Naive thymus-derived CD8-positive, alpha-beta T cell (primary cell): Measurements from ENCODE around the gene KCTD11. TPM values are rescaled to one million over a fixed set of nuclear protein-coding genes. Genes with fewer than 3 reads are reported as not detected.
A peak's percentile ranks its signal among the peaks of the same experiment; 100 is the strongest.
"Not testable (repeated sequence)": the region's sequence is repeated elsewhere in the genome, so short reads cannot be mapped to it uniquely, and the experiment has no call there.

Experiments used
- ATAC-seq, 2 donors: fragments of 150-1000 bp; cut with Tn5 transposase in 1 of 2; sonication (Bioruptor Pico), chemical (Tn5 transposase) in 1 of 2; 1 replicate in 1 of 2; 2 replicates in 1 of 2; pipeline ENCODE4 v1.10.0; 2021; ENCODE audit warnings: mild to moderate bottlenecking in 2 of 2, moderate library complexity in 2 of 2
- POLR2A ChIA-PET: fragments of 350-600 bp; sonication (Branson Sonifier 250); formaldehyde crosslinking; loops from one replicate; lab custom pipeline; 2021; ENCODE audit warnings: antibody characterized with exemption; lab: Charles Lee
- DNase-seq, 10 donors: peaks; one replicate each; pipeline versions ENCODE4 v3.0.0 to v3.0.0-alpha.2; 2020 to 2022
- H3K27ac Mint-ChIP-seq, 10 donors: one replicate each; pipeline ENCODE4 v1.8.0; 2020 to 2022; ENCODE audit warnings: mild to moderate bottlenecking in 10 of 10, mixed read lengths in 10 of 10, moderate library complexity in 4 of 10, inconsistent platforms in 1 of 10
- H3K27me3 Mint-ChIP-seq, 5 donors: one replicate each; pipeline ENCODE4 v1.8.0; 2021 to 2022; ENCODE audit warnings: mixed read lengths in 5 of 5
- H3K36me3 Mint-ChIP-seq, 3 donors: one replicate each; pipeline ENCODE4 v1.8.0; 2020 to 2022; ENCODE audit warnings: mixed read lengths in 3 of 3, mild to moderate bottlenecking in 2 of 3, inconsistent platforms in 1 of 3
- H3K4me1 Mint-ChIP-seq, 4 donors: one replicate each; pipeline ENCODE4 v1.8.0; 2021 to 2022; ENCODE audit warnings: mixed read lengths in 4 of 4
- H3K4me3 Mint-ChIP-seq, 10 donors: one replicate each; pipeline ENCODE4 v1.8.0; 2020 to 2022; ENCODE audit warnings: mild to moderate bottlenecking in 10 of 10, mixed read lengths in 10 of 10, moderate library complexity in 6 of 10, inconsistent platforms in 1 of 10
- H3K9me3 Mint-ChIP-seq, 9 donors: one replicate each; pipeline ENCODE4 v1.8.0; 2020 to 2022; ENCODE audit warnings: mixed read lengths in 9 of 9, mild to moderate bottlenecking in 3 of 9, inconsistent platforms in 1 of 9, moderate library complexity in 1 of 9
- polyA plus RNA-seq, 3 donors: library from polyadenylated mRNA; unstranded; fragments of 300-500 nt; fragmentation: Illumina TruSeq; gene quantifications; one replicate each; pipeline ENCODE4 v1.2.3, GENCODE V29; 2021
- total RNA-seq, 8 experiments: library from RNA in 2 of 8; stranded (reverse) in 2 of 8; gene quantifications; one replicate each; pipeline ENCODE4 v1.2.3 and lab custom pipeline; 2021 to 2026

KCTD11 gene
- total and polyA plus RNA-seq, 5 experiments from 2014 or later: 1.2 to 5.0 (median 1.6) TPM

DNA sequence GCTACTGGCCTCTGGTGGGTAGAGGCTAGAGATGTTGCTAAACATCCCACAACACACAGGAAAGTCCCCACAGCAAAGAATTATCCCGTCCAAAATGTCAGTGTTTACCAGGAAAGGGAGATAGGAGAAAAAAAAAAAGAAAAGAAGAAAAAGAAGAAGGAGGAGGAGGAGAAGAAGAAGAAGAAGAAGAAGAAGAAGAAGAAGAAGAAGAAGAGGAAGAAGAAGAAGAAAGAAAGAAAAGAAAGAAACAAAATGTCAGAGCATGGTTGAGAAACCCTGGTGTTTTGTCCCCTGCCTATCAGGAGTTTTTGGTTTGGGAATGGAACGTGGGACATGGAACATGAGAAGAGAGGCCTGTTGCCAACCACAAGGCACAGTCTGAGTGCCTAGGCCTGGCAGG is 5.4 kb downstream of the KCTD11 start:
- POLR2A ChIA-PET: interaction anchor here (0.7 kb wide), 1 partner anchor 113 kb away, joined by 4 read pairs; no protein-coding TSS in a partner anchor

DNA sequence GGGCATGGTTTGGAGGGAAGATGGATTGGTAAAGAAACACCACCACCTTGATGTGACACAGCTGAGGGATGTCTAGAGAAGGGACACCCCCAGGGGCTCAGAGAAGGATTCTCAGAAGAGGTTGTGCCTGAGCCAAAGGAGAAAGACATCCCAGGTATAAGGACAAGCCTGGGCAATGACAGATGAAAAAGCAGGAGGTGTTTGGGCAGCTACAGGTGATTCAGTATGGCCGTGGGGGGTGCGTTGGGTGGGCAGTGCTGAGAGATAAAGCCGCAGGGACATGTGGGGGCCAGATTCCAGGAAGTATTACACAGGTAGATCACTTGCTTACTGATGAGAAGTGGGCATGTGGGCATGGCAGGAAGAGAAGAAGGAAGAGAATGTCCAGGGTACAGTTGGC is 9.9 kb downstream of the KCTD11 start:
- no peaks in the 10 kb centered on the region for H3K9me3 Mint-ChIP-seq
- H3K4me3 Mint-ChIP-seq: no peak overlapping the region
- no peaks in the 10 kb centered on the region for H3K36me3 Mint-ChIP-seq
- ATAC-seq (no peak), DNase-seq (no peak)
- H3K4me1 Mint-ChIP-seq: peaks cover 0 to 2% (median 0%) of the 10 kb centered on the region in 4 donors
- peaks cover 0 to 7% (median 0%) of the 10 kb centered on the region in 5 donors for H3K27me3 Mint-ChIP-seq
- peak overlapping the region in 1 of 10 donors; percentile 73 for H3K27ac Mint-ChIP-seq
- POLR2A ChIA-PET: interaction anchor here (0.7 to 1.6 kb wide), 5 partner anchors 22 to 118 kb away, joined by 3 to 8 read pairs (median 4); partner anchors contain the start of genes CHRNB1 and ZBTB4

More for the DNA sequence above, 5.4 kb downstream of the KCTD11 start:
- Mint-ChIP-seq H3K9me3 (no peaks in the 10 kb centered on the region), H3K4me1 (peaks cover 13 to 35% (median 30%) of the 10 kb centered on the region in 4 donors), H3K27ac (peak overlapping the region in 1 of 10 donors; percentile 50), H3K27me3 (peaks cover 0 to 7% (median 0%) of the 10 kb centered on the region in 5 donors), H3K36me3 (peaks cover 0 to 4% (median 0%) of the 10 kb centered on the region in 3 donors), H3K4me3 (no peak overlapping the region)
- DNase-seq (no peak), ATAC-seq (no peak)

DNA sequence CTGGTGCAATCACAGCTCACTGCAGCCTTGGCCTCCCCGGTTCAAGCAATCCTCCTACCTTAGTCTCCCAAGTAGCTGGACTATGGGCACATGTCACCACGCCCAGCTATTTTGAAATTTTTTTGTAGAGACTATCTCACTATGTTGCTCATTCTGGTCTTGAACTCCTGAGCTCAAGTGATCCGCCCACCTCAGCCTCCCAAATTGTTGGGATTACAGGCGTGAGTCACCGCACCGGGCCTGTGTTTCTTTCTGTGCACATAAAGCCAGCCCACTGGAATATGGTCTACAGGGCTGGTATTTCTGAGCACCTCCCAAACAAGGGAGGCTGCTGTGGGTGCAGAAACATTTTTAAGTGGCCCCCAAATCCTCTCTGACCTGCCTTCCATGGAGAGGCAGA is 11.3 kb downstream of the KCTD11 start:
- H3K4me1 Mint-ChIP-seq: no peaks in the 10 kb centered on the region
- POLR2A ChIA-PET: no interaction called here
- peaks cover 0 to 7% (median 0%) of the 10 kb centered on the region in 5 donors for H3K27me3 Mint-ChIP-seq
- DNase-seq (no peak), ATAC-seq (no peak)
- no peak overlapping the region for H3K27ac Mint-ChIP-seq
- H3K9me3 Mint-ChIP-seq: no peaks in the 10 kb centered on the region
- no peaks in the 10 kb centered on the region for H3K36me3 Mint-ChIP-seq
- H3K4me3 Mint-ChIP-seq: no peak overlapping the region

GRCh38 chr17:7365963-7366362 is 14.0 kb downstream of the KCTD11 start:
- H3K27ac Mint-ChIP-seq, ATAC-seq, H3K27me3 Mint-ChIP-seq, H3K4me3 Mint-ChIP-seq, H3K9me3 Mint-ChIP-seq, H3K36me3 Mint-ChIP-seq, H3K4me1 Mint-ChIP-seq, DNase-seq, POLR2A ChIA-PET: not testable (repeated sequence)

GRCh38 chr17:7367083-7367482 is 15.1 kb downstream of the KCTD11 start:
- no peak overlapping the region for H3K27ac Mint-ChIP-seq
- no peaks in the 10 kb centered on the region for H3K4me1 Mint-ChIP-seq
- DNase-seq: no peak
- POLR2A ChIA-PET: no interaction called here
- no peak overlapping the region for H3K4me3 Mint-ChIP-seq
- no peaks in the 10 kb centered on the region for H3K36me3 Mint-ChIP-seq
- peaks cover 0 to under 1% (median 0%) of the 10 kb centered on the region in 5 donors for H3K27me3 Mint-ChIP-seq
- H3K9me3 Mint-ChIP-seq: no peaks in the 10 kb centered on the region
- no peak for ATAC-seq

DNA sequence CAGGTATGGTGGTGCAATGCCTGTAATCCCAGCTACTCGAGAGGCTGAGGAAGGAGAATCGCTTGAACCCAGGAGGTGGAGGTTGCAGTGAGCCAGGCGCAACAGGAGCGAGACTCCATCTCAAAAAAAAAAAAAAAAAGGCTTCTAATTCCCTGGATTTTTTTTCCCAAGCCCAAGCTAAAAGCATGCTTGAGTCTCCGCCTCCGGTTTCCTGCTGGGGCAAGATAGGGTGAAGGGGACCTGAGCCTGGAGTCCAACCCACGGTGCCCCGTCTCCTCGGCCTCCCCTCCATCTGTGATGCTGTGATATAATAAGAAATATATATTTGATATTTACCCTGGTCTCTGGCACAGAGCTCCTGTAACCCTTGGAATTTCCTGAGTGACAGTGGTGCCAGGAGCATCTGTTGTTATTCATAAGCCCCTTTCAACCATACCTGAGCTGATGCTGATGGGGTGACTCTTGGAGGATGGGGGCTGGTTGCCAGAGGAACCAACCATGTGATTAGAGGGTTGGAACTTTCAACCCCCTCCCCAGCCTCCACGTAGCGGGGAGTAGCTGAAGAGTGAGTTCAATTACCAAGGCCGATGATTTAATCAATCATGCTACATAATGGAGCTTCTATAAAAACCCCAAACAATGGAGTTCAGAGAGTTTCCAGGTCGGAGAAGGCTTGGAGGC is 16.1 kb downstream of the KCTD11 start:
- no peaks in the 10 kb centered on the region for H3K27me3 Mint-ChIP-seq
- ATAC-seq (no peak), DNase-seq (no peak)
- H3K27ac Mint-ChIP-seq: no peak overlapping the region
- H3K36me3 Mint-ChIP-seq: no peaks in the 10 kb centered on the region
- H3K4me3 Mint-ChIP-seq: no peak overlapping the region
- POLR2A ChIA-PET: no interaction called here
- no peaks in the 10 kb centered on the region for H3K4me1 Mint-ChIP-seq
- H3K9me3 Mint-ChIP-seq: no peaks in the 10 kb centered on the region

DNA sequence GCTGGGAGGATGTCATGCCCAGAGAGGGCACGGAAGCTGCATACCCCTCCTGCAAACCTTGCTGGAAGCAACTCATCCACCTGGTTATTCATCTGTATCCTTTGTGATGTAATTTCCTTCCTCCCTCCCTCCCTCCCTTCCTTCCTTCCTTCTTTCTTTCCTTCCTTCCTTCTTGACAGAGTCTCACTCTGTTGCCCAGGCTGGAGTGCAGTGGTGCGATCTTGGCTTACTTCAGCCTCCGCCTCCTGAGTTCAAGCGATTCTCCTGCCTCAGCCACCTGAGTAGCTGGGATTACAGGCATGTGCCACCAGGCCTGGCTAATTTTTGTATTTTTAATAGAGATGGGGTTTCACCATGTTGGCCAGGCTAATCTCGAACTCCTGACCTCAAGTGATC is 16.6 kb downstream of the KCTD11 start:
- DNase-seq, H3K36me3 Mint-ChIP-seq, H3K4me1 Mint-ChIP-seq, ATAC-seq, H3K4me3 Mint-ChIP-seq, H3K9me3 Mint-ChIP-seq, H3K27me3 Mint-ChIP-seq: not testable (repeated sequence)
- POLR2A ChIA-PET: interaction anchor here (1.1 kb wide), 1 partner anchor 16 kb away, joined by 3 read pairs; no protein-coding TSS in a partner anchor
- H3K27ac Mint-ChIP-seq: peak overlapping the region in 1 of 10 donors; percentile 51

GRCh38 chr17:7369825-7370224 is 17.9 kb downstream of the KCTD11 start:
- no peaks in the 10 kb centered on the region for H3K36me3 Mint-ChIP-seq
- POLR2A ChIA-PET: interaction anchor here (1.1 kb wide), 1 partner anchor 15 kb away, joined by 3 read pairs; no protein-coding TSS in a partner anchor
- peak overlapping the region in 1 of 10 donors; percentile 25 for H3K27ac Mint-ChIP-seq
- no peak for ATAC-seq
- H3K9me3 Mint-ChIP-seq: no peaks in the 10 kb centered on the region
- no peaks in the 10 kb centered on the region for H3K4me1 Mint-ChIP-seq
- H3K4me3 Mint-ChIP-seq: no peak overlapping the region
- DNase-seq: no peak
- peaks cover 0 to 3% (median 0%) of the 10 kb centered on the region in 5 donors for H3K27me3 Mint-ChIP-seq

DNA sequence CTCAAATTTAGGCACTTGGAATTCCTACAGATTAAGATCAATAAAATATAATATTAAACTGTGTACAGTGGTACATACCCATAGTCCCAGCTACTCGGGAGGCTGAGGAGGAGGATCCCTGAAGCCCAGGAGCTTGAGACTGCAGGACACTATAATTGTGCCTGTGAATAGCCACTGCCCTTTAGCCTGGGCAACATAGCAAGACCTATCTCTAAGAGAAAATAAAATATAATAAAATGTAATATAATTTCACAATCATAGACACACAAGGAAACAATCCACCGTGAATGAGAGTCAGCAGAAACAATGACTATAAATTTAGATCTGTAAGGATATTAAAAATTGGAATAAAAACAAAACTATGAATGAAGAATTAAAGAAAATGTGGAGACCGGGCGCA is 18.9 kb downstream of the KCTD11 start:
- Mint-ChIP-seq H3K27me3 (peaks cover 0 to 3% (median 0%) of the 10 kb centered on the region in 5 donors), H3K4me3 (no peak overlapping the region), H3K4me1 (no peaks in the 10 kb centered on the region), H3K9me3 (no peaks in the 10 kb centered on the region), H3K36me3 (no peaks in the 10 kb centered on the region), H3K27ac (peak overlapping the region in 1 of 10 donors; percentile 38)
- DNase-seq: no peak
- POLR2A ChIA-PET: interaction anchor here (0.6 kb wide), 1 partner anchor 82 kb away, joined by 3 read pairs; no protein-coding TSS in a partner anchor
- ATAC-seq: no peak

- POLR2A ChIA-PET: interaction anchor here (1.0 kb wide), 1 partner anchor 10 kb away, joined by 4 read pairs; no protein-coding TSS in a partner anchor
- ATAC-seq (no peak), DNase-seq (no peak)
- Mint-ChIP-seq H3K27me3 (peaks cover 5 to 23% (median 7%) of the 10 kb centered on the region in 5 donors), H3K36me3 (peaks cover 0 to 5% (median 4%) of the 10 kb centered on the region in 3 donors), H3K9me3 (peaks cover 0 to 5% (median 0%) of the 10 kb centered on the region in 9 donors), H3K4me3 (no peak overlapping the region), H3K27ac (no peak overlapping the region), H3K4me1 (no peaks in the 10 kb centered on the region)
Observed at GRCh38 chr17:7374353-7374752, 22.4 kb downstream of the KCTD11 start.

DNA sequence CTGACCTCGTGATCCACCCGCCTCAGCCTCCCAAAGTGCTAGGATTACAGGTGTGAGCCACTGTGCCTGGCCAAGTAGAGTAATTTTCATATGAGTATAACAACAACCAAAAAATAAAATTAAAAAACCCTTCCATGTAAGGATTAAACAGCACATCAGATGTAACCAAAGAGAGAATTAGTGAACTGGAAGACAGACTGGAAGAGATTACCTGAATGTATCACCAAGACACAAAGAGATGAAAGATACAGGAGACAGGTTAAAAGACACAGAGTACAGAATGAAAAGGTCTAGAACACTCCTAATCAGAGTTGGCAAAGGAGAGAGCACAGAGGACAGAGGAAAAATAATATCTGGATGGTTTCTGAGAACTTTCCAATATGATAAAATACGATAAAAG is 27.2 kb downstream of the KCTD11 start:
- ATAC-seq: no peak
- POLR2A ChIA-PET: interaction anchor here (0.7 kb wide), 1 partner anchor 7 kb away, joined by 4 read pairs; no protein-coding TSS in a partner anchor
- no peak overlapping the region for H3K4me3 Mint-ChIP-seq
- peak overlapping the region in 1 of 10 donors; percentile 34 for H3K27ac Mint-ChIP-seq
- peaks cover 0 to 5% (median 0%) of the 10 kb centered on the region in 9 donors for H3K9me3 Mint-ChIP-seq
- DNase-seq: no peak
- peaks cover 0 to 6% (median 5%) of the 10 kb centered on the region in 3 donors for H3K36me3 Mint-ChIP-seq
- H3K27me3 Mint-ChIP-seq: peaks cover 14 to 52% (median 32%) of the 10 kb centered on the region in 5 donors
- peaks cover 7 to 23% (median 14%) of the 10 kb centered on the region in 4 donors for H3K4me1 Mint-ChIP-seq

DNA sequence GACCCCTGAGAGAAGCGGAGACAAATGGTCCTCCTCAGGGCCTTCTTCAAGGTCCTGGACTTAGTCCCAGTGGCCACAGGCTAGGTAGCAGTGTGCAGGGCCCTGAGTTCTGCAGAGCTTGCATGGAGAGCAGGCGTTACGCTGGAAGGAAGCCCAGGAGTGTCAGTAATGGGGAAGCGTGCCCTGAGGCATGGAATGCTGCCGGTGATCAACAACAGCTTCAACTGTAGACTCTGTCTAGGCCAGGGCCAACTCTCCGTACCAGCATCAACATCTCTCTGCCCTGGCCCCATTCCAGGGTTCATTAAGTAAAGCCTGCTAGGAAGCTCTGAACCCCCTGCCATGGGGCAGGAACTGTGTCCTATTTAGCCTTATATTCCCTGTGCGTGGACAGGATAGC is 28.4 kb downstream of the KCTD11 start:
- POLR2A ChIA-PET: interaction anchor here (0.8 to 2.3 kb wide), 4 partner anchors 9 to 106 kb away, joined by 3 to 8 read pairs (median 4); partner anchors contain the start of gene PLSCR3
- peaks cover 14 to 52% (median 32%) of the 10 kb centered on the region in 5 donors for H3K27me3 Mint-ChIP-seq
- DNase-seq (no peak), ATAC-seq (no peak)
- H3K4me3 Mint-ChIP-seq: peak overlapping the region in 3 of 10 donors; percentile 16 to 62 (median 25)
- H3K4me1 Mint-ChIP-seq: peaks cover 11 to 31% (median 19%) of the 10 kb centered on the region in 4 donors
- H3K36me3 Mint-ChIP-seq: peaks cover 0 to 6% (median 5%) of the 10 kb centered on the region in 3 donors
- peak overlapping the region in 2 of 10 donors; percentile 24 to 45 for H3K27ac Mint-ChIP-seq
- peaks cover 0 to 5% (median 0%) of the 10 kb centered on the region in 9 donors for H3K9me3 Mint-ChIP-seq
